Activated CD4-positive, alpha-beta T cell treated with anti-CD3 and anti-CD28 coated beads, Interleukin-2, Interleukin-4, amounts not matched to agents 100 ng/mL and 50 ng/mL, durations not matched to agents 16 hours and 8 hours (primary cell): ENCODE measurements around the gene PPID.
"Not testable (repeated sequence)": the region's sequence is repeated elsewhere in the genome, so short reads cannot be mapped to it uniquely, and the experiment has no call there.

Experiments
- DNase-seq: peaks from one replicate; pipeline ENCODE4 v3.0.0-alpha.2; 2020; ENCODE audit warnings: low spot score

The PPID gene

DNA sequence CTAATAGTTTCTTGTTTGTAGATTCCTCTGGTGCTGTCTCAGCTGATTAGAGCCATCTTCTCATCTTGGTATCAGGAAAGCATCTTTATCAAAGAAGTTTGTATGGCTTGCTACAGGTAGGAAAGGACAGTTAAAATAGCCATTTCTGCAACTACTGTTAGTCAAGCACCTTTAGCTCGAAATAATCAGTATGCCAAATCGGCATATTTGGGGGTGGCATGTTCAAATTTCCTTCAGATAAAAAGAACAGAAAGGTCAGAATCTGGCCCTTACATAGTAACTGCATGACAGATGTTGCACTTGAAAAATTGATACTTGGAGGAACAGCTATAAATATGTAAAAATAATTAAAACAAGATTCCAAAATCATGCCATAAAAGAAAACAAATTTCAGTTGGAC lies 56.3 kb downstream of the PPID start:
- DNase-seq: no peak

DNA sequence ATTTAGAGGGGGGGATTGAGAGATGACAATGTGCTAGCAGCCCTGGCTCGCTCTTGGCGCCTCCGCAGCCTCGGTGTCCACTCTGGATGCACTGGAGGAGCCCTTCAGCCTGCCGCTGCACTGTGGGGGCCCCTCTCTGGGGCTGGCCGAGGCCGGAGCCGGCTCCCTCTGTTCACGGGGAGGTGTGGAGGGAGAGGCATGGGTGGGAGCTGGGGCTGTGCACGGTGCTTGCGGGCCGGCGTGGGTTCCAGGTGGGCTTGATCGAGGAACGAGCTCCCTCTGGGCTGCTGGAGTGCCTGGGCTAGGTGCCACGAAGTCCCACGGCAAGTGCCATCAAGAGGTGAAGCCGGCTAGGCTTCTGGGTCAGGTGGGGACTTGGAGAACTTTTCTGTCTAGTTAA lies 58.4 kb downstream of the PPID start:
- DNase-seq: no peak

DNA sequence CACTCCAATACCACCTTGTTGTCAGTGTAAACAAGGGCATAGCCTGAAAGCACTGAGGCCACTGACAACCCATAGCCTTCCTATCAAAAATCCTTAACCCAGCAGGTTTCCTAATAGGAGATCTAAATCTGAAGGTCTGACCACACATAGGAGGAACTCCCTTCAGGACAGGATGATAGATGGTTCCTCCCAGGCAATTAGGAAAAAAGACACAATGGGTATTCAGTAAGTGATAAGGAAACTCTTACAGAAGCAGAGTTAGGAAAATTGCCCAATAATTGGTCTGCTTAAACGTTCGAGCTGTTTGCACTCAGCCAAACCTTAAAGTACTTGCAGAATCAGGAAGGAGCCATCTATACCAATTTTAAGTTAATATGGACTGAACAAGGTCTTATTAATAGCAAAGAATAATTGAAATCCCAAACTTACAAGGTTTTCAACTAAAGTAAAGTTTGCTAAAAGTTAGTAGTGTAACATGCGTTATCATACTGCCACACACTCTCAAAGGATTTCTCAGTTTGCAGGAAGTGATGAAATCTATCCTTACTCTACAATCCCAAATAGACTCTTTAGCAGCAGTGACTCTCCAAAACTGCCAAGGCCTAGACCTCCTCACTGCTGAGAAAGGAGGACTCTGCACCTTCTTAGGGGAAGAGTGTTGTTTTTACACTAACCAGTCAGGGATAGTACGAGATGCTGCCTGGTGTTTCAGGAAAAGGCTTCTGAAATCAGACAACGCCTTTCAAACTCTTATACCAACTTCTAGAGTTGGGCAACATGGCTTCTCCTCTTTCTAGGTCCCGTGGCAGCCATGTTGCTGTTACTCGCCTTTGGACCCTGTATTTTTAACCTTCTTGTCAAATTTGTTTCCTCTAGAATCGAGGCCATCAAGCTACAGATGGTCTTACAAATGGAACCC lies 59.2 kb downstream of the PPID start:
- DNase-seq: not testable (repeated sequence)

DNA sequence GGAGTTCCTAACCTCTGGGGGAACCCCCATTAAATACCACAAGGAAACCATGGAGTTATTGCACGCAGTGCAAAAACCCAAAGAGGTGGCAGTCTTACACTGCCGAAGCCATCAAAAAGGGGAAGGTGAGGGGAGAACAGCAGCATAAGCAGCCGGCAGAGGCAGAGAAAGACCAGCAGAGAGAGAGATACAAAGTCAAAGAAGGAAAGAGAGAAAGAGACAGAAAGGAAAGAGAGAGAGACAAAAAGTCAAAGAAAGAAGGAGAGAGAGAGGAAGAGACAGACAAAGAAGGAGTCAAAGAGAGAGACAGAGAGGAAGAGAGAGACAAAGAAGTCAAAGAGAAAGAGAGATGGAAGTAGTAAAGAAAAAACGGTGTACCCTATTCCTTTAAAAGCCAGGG lies 59.9 kb downstream of the PPID start:
- not testable (repeated sequence) for DNase-seq
